NCI-H2029 (cell line): Measurements from ENCODE around the gene NPAS4.
A peak's percentile ranks its signal among the peaks of the same experiment; 100 is the strongest.
"Not testable (repeated sequence)": the region's sequence is repeated elsewhere in the genome, so short reads cannot be mapped to it uniquely, and the experiment has no call there.

Experiments used
- DNase-seq: peaks from one replicate; lab custom pipeline; 2025; lab: John Stamatoyannopoulos, UW

NPAS4 gene

DNA sequence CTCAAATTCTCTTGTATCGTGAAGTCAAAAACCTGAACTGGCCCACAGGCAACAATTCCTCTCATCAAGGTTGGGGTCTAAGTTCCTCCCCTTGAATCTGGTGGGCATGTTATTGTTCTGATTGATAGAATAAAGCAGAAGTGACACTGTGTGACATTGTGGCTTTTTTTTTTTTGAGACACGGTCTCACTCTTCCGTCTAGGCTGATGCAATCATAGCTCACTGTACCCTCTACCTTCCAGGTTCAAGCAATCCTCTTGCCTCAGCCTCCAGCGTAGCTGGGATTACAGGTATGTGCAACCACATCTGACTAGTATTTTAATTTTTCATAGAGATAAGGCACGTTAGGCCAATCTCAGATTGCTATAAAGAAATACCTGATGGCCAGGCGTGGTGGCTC, 37.0 kb downstream of the NPAS4 start:
- no peak for DNase-seq

- no peak for DNase-seq
These were observed 38.4 kb downstream of the NPAS4 start for GRCh38 chr11:66459138-66459778.

GRCh38 chr11:66462010-66462409, 41.2 kb downstream of the NPAS4 start:
- DNase-seq, result no peak

DNA sequence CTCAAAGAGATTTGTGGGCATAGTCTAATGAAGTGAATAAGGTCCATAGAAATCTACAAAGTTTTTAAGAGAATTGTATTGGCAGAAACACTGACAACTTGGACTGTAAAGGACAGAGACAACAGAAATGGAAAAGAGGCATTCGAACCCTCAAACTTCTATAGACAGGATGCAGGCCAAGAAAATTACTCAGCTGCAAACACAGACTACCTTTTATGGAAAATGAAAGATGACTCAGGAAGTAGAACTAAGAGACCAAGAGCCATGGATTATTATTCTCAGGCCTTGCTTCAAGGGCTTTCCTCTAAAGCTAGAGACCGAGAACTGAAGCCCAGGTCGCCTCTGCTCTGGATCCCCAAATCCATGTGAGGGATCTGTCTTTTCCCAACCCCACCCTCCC, 42.1 kb downstream of the NPAS4 start:
- no peak for DNase-seq

DNA sequence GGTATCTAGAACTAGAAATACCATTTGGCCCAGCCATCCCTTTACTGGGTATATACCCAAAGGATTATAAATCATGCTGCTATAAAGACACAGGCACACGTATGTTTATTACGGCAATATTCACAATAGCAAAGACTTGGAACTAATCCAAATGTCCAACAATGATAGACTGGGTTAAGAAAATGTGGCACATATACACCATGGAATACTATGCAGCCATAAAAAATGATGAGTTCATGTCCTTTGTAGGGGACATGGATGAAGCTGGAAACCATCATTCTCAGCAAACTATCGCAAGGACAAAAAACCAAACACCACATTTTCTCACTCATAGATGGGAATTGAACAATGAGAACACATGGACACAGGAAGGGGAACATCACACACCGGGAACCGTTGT, 43.3 kb downstream of the NPAS4 start:
- not testable (repeated sequence) for DNase-seq

DNA sequence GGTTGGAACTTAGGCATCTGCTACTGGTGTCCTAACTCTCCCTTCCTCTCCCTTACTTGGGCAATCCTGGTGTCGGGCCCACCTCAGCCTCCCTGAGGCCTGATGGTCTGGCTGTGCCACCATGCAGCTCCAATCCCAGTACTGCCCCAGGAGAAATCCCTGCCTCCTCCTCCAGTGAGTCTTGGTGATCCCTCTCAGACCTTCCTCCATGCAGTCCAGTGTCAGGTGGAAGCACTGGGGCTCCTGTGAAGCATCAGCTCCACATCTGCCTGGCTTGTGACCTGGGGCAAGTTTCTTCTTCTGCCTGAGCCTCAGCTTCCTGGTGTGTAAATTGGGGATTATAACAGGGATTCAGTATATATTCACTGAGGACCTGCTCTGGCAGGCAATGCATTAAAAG, 44.1 kb downstream of the NPAS4 start:
- no peak for DNase-seq

- no peak for DNase-seq
These were observed 44.8 kb downstream of the NPAS4 start for GRCh38 chr11:66465373-66466224.

DNA sequence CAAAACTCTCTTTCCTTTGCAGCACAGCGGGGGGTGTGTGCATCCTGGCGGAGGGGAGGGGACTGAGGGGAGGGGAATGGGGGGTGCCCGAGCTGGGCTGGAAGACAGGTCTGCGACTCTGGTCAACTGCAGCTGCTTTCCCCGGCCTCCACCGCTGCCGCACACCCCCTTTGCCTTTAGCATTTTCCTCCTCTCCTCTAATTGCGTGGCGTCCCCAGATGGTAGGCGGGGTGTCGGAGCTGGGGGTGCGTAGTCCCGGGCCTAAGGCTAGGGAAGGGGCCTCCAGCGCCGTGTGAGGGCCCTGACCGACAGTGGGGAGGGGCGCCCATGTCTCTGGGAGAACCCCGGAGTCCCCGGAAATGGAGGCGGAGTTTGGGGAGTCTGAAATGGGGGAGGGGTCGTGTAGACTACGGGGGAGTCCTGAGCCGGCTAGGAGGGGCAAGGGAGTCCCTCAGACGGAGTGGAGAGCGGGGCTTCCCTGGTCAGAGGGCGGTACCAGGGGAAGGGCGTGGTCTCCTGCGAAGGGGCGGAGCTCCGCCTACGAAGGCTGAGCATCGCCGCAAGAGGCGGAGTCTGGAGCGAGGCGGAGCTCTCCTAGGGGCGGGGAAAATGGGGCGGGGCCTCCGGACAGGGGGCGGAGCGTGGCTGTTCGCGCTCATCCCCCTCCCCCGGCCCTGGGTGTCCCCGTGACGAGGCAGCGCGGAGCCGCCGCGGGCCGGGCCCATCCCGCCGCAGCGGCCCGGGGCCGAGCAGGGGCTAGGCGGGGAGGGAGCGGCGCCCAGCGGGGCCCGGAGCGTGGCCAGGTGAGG, 45.6 kb downstream of the NPAS4 start, which contains the start of gene PELI3:
TSS of gene PELI3 (plus strand) at position 681 of the 809 bp plus-strand sequence. CDS start 1,224 bp downstream, outside the sequence.
- peak; percentile 81 for DNase-seq

DNA sequence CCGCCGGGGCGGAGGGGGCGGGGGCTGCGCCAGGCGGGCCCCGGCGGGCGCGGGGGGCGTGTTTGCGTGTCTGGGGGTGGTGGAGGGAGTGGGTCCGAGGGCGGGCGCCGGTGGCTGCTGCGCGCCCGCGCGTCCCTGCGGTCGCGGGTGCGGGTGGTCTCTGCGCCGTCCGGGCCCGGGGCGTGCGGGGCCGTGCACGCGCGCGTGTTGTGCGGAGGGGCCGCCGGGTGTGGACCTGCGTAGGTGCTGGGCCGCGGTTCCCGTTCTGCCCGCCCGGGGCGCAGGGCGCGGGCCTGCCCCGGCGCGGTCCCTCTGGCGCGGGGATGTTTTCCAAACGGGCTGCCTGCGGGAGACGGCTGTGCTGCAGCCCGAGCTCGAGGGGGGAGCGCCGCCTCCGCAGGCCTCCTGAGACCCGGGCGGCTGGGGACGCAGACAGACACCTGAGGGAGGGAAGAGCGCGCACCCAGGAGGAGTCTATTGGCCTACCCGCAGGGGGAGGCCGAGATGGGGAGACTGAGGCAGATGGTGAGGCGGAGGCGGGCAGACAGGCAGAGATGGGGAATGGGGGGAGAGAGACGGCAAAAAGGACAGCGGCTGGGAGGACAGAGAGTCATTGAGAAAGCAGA, 46.3 kb downstream of the NPAS4 start:
- peak; percentile 23 for DNase-seq

- peak; percentile 26 for DNase-seq
These were observed 46.9 kb downstream of the NPAS4 start for GRCh38 chr11:66467756-66468155.

GRCh38 chr11:66468691-66469090, 47.9 kb downstream of the NPAS4 start:
- no peak for DNase-seq

GRCh38 chr11:66469441-66469840, 48.6 kb downstream of the NPAS4 start:
- no peak for DNase-seq

- DNase-seq, result no peak
These were observed 49.2 kb downstream of the NPAS4 start for GRCh38 chr11:66470015-66470414.

GRCh38 chr11:66471142-66471541, 50.3 kb downstream of the NPAS4 start:
- DNase-seq, result no peak

DNA sequence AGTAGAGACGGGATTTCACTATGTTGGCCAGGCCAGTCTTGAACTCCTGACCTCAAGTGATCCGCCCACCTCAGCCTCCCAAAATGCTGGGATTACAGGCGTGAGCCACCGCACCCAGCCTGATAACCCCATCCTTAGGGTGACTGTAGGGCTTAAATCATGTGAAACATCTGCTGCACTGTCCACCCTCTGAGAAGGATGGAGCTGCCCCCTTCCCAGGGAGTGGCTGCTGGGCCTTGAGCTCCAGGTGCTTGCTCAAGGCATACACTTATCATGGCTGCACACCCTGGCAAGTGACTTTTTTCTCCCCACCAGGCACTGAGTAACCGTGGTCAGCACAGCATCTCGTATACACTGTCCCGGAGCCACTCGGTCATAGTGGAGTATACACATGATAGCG, 51.2 kb downstream of the NPAS4 start:
- no peak for DNase-seq

GRCh38 chr11:66473167-66473566, 52.3 kb downstream of the NPAS4 start:
- DNase-seq, result no peak

DNA sequence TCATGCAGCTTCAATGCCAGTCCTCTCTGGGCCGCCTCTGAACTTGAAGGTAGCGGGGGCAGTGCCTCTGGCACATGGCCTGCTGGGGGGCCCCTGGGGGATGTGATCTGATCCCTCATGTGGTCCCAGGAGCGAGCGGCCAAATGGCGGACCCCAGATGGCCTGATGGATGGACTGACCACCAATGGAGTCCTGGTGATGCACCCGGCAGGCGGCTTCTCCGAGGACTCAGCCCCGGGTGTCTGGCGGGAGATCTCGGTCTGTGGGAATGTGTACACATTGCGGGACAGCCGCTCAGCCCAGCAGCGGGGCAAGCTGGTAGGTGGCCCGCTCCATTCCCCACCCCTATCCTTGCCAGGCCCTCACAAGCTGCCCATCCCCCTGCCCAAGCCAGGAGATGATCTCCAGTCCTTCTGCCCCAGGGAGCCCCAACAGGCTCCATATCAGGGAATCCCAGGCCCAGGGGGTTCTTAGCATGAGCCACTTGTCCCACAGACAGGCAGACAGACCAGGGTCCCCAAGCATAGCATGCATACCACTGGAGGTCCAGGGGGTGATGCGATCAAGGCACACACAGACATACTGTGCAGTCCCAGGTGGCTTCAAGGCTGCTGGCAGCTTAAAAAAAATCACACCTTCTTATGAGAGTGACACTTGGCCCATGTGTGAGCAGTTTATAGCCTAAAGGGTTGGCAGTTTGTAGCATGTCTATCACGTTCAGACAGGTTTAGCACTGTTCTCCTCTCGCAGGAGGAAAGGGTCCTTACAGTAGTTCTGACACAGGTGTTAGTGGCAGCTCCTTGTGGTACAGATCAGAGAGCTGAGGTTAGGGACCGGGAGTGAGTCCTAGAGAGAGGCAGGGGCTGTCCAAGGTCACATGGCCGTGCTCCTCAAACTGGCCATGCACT, 53.0 kb downstream of the NPAS4 start:
- no peak for DNase-seq

GRCh38 chr11:66475349-66476172, 54.7 kb downstream of the NPAS4 start:
- no peak for DNase-seq
